ENCODE data around the gene SMIM32.

DNA sequence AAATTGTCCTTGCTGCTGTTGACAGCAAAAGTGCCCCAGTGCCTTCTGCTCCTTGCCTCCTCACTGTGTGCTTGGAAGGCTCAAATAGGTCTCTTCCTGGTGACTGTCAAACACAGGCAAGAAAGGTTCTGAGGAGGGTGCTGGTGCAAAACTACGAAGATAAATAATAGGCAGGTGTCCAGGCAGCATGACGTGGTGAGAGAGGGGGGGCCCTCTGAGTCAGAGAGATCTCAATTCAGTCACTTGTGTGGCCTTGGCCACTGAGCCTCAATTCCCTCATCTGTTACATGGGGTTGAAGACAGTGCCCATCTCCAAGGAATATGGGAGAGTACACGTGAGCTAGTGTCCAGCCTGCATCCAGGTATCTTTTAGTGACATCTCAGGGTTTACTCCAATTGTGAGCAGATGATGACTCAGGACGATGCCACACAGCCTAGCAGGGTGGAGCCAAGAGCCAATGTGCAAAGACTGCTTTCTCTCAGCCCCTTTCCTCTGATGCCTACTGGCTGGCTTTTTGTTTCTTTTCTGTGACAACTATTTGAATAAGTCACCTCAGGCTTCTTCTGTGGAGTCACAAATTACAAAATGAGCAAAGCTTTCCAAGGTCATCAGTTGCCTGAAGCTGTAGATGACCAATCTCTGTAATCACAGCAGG lies 29.7 kb upstream of the SMIM32 start:
- no peak for TF ChIP-seq ELF4 (CRISPR knock-in tag; IDR thresholded peaks at IDR 0.05; ENCODE audit: low read depth)
- TF ChIP-seq, protein P1, sequence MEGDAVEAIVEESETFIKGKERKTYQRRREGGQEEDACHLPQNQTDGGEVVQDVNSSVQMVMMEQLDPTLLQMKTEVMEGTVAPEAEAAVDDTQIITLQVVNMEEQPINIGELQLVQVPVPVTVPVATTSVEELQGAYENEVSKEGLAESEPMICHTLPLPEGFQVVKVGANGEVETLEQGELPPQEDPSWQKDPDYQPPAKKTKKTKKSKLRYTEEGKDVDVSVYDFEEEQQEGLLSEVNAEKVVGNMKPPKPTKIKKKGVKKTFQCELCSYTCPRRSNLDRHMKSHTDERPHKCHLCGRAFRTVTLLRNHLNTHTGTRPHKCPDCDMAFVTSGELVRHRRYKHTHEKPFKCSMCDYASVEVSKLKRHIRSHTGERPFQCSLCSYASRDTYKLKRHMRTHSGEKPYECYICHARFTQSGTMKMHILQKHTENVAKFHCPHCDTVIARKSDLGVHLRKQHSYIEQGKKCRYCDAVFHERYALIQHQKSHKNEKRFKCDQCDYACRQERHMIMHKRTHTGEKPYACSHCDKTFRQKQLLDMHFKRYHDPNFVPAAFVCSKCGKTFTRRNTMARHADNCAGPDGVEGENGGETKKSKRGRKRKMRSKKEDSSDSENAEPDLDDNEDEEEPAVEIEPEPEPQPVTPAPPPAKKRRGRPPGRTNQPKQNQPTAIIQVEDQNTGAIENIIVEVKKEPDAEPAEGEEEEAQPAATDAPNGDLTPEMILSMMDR (IDR thresholded peaks at IDR 0.05) = no peak
- TF ChIP-seq, protein P2, sequence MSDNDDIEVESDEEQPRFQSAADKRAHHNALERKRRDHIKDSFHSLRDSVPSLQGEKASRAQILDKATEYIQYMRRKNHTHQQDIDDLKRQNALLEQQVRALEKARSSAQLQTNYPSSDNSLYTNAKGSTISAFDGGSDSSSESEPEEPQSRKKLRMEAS (CRISPR knock-in tag; IDR thresholded peaks at IDR 0.05) = no peak
